K562 (cell line): Measurements from ENCODE around the gene ZCCHC8. TPM values are rescaled to one million over a fixed set of nuclear protein-coding genes. Genes with fewer than 3 reads are reported as not detected.

ENCODE experiments used
- ATAC-seq: fragments of 200-7000 bp; cut with Tn5 transposase; 3 replicates; pipeline ENCODE4 v1.9.1; 2020; ENCODE audit warnings: moderate library complexity
- BruUV-seq: library from RNA; stranded (reverse); fragments of 400-500 nt; replicated peaks from 2 replicates; lab custom pipeline; 2021; lab: Mats Ljungman, UMichigan
- CTCF ChIA-PET: fragments of 300-600 bp; formaldehyde crosslinking; extraction: SDS; loops from one replicate; lab custom pipeline; 2021; ENCODE audit warnings: low intra/inter-chr PET ratio; lab: Yijun Ruan, JAX
- POLR2A ChIA-PET: fragments of 300-600, 350-650 bp; sonication (Branson Sonifier 250); formaldehyde crosslinking; extraction: SDS; loops from one replicate; lab custom pipeline; 2021; ENCODE audit warnings: antibody characterized with exemption, inconsistent platforms; lab: Yijun Ruan, JAX
- DNase-seq, 4 experiments: peaks; one replicate each; pipeline versions ENCODE4 v3.0.0 to v3.0.0-alpha.2; 2011 to 2018; ENCODE audit warnings: low spot score in 3 of 4, mixed read lengths in 3 of 4; ENCODE audit errors: extremely low read depth in 1 of 4
- FAIRE-seq: peaks from 2 replicates; lab custom pipeline; 2011; peaks lifted over from hg19 to GRCh38; lab: Jason Lieb, UNC
- H2AFZ ChIP-seq: 2 replicates; pipeline ENCODE4 v1.6.0; 2011; ENCODE audit warnings: low read depth, low read length, control low read depth, inconsistent platforms
- H3K27ac ChIP-seq: fragments of 200-600 bp; 3 replicates; pipeline ENCODE4 v1.8.0; 2011; ENCODE audit warnings: low read depth, mild to moderate bottlenecking, control low read depth, inconsistent platforms, low read length, moderate library complexity, mixed read lengths; ENCODE audit errors: extremely low read depth
- H3K27me3 ChIP-seq, 2 experiments: fragments of 300-600 bp in 1 of 2; 2 replicates in 1 of 2; 3 replicates in 1 of 2; pipeline versions ENCODE4 v1.6.0 to v1.8.0; 2011; ENCODE audit warnings: inconsistent platforms in 2 of 2, low read length in 2 of 2, mild to moderate bottlenecking in 1 of 2, mixed read lengths in 1 of 2, moderate library complexity in 1 of 2; ENCODE audit not compliant: control insufficient read depth in 2 of 2, insufficient read depth in 2 of 2
- H3K36me3 ChIP-seq: fragments of 300-600 bp; 3 replicates; pipeline ENCODE4 v1.8.0; 2011; ENCODE audit warnings: mild to moderate bottlenecking, low read length, inconsistent platforms; ENCODE audit not compliant: control insufficient read depth, insufficient read depth
- H3K4me1 ChIP-seq, 2 experiments: fragments of 200-600 bp in 1 of 2; replicated peaks in 1 of 2; 2 replicates in 1 of 2; 3 replicates in 1 of 2; pipeline versions ENCODE4 v1.5.1 to v1.8.0; 2011; ENCODE audit warnings: inconsistent platforms in 2 of 2, low read length in 2 of 2, mild to moderate bottlenecking in 1 of 2, mixed read lengths in 1 of 2, moderate library complexity in 1 of 2; ENCODE audit not compliant: control insufficient read depth in 2 of 2, insufficient read depth in 2 of 2
- H3K4me2 ChIP-seq: 2 replicates; pipeline ENCODE4 v1.6.1; 2011; ENCODE audit warnings: low read length, control low read depth, inconsistent platforms, mixed read lengths; ENCODE audit not compliant: insufficient read depth
- H3K4me3 ChIP-seq: fragments of 200-600 bp; sonication (generic), shearing (Covaris generic); 2 replicates; pipeline ENCODE4 v1.5.1; 2016; ENCODE audit warnings: control low read depth, inconsistent platforms
- H3K79me2 ChIP-seq: fragments of 200-600 bp; 3 replicates; pipeline ENCODE4 v1.8.0; 2011; ENCODE audit warnings: low read length, inconsistent platforms; ENCODE audit not compliant: control insufficient read depth, insufficient read depth
- H3K9ac ChIP-seq, 2 experiments: 2 replicates each; pipeline versions ENCODE4 v1.6.0 to v1.6.1; 2011; ENCODE audit warnings: low read depth in 2 of 2, low read length in 2 of 2, control low read depth in 1 of 2, inconsistent platforms in 1 of 2, mild to moderate bottlenecking in 1 of 2, mixed read lengths in 1 of 2; ENCODE audit not compliant: insufficient read depth in 1 of 2
- H3K9me1 ChIP-seq: one replicate; pipeline ENCODE4 v1.6.0; 2011; ENCODE audit warnings: inconsistent platforms, mild to moderate bottlenecking, low read length, moderate library complexity; ENCODE audit not compliant: control insufficient read depth, insufficient read depth
- H3K9me3 ChIP-seq: replicated peaks from 2 replicates; pipeline ENCODE4 v1.5.1; 2011; ENCODE audit warnings: low read depth, low read length, inconsistent platforms; ENCODE audit not compliant: control insufficient read depth, insufficient read depth
- H4K20me1 ChIP-seq: replicated peaks from 2 replicates; pipeline ENCODE4 v1.6.1; 2011; ENCODE audit warnings: low read length, inconsistent platforms, mixed read lengths; ENCODE audit not compliant: control insufficient read depth, insufficient read depth
- CTCF ChIP-seq, 3 experiments: IDR thresholded peaks in 2 of 3; conservative IDR thresholded peaks in 1 of 3; 2 replicates each; pipeline ENCODE4 v1.5.1; 2011 to 2012; ENCODE audit warnings: low read length in 3 of 3, mild to moderate bottlenecking in 3 of 3, control low read depth in 2 of 3, improper control_type of control experiment in 1 of 3, inconsistent platforms in 1 of 3, low read depth in 1 of 3, mixed read lengths in 1 of 3, moderate library complexity in 1 of 3; ENCODE audit not compliant: insufficient read depth in 2 of 3
- JUND ChIP-seq, 2 experiments: IDR thresholded peaks; 2 replicates in 1 of 2; 3 replicates in 1 of 2; pipeline ENCODE4 v1.6.1; 2011; ENCODE audit warnings: borderline replicate concordance in 2 of 2, low read depth in 2 of 2, low read length in 2 of 2, improper control_type of control experiment in 1 of 2, missing biosample characterization in 1 of 2, missing genetic modification characterization in 1 of 2, missing genetic modification reagents in 1 of 2
- MAZ ChIP-seq, 2 experiments: fragments of 450-650 bp in 1 of 2; sonication (generic) in 1 of 2; formaldehyde crosslinking; IDR thresholded peaks in 1 of 2; conservative IDR thresholded peaks in 1 of 2; 2 replicates each; pipeline versions ENCODE4 v1.4.0 to v1.5.0; 2020; ENCODE audit warnings: mild to moderate bottlenecking in 1 of 2, missing genetic modification reagents in 1 of 2
- NR3C1 ChIP-seq: sonication (generic); formaldehyde crosslinking; IDR thresholded peaks from 2 replicates; pipeline ENCODE4 v1.8.1; 2022; ENCODE audit warnings: missing genetic modification reagents
- ZNF395 ChIP-seq: fragments of 200-800 bp; sonication (Bioruptor generic); IDR thresholded peaks from 2 replicates; pipeline ENCODE4 v1.6.1; 2017; ENCODE audit warnings: missing genetic modification characterization, missing compliant biosample characterization
- WGBS: fragments of 100-300 bp; shearing (Covaris generic); methylation state at CpG from one replicate; pipeline ENCODE4 v1.1.6; 2016; ENCODE audit warnings: low coverage, mixed read lengths; ENCODE audit not compliant: insufficient coverage; ENCODE audit errors: missing lambda C conversion rate; 5-methylcytosine and 5-hydroxymethylcytosine counted together
- in situ Hi-C: fragments of 300-500 bp; cut with MboI; formaldehyde crosslinking; loops from 4 replicates; pipeline ENCODE4 v1.15.0; 2018; ENCODE audit warnings: inconsistent platforms, mixed read lengths
- intact Hi-C: fragments of 100-400 bp; cut with micrococcal nuclease; formaldehyde crosslinking; loops from 2 replicates; pipeline ENCODE4 v1.14.2; 2022
- polyA plus RNA-seq, 8 experiments: library from polyadenylated mRNA; depleted of rRNA in 4 of 8; stranded (reverse) in 5 of 8; unstranded in 3 of 8; fragments of >200 nt; fragmentation: Nextera tagmentation in 2 of 8; fragmentation: Illumina TruSeq in 1 of 8; extraction: Ambion mirVana in 2 of 8; extraction: Trizol in 1 of 8; gene quantifications; 2 replicates each; pipeline versions ENCODE4 v1.2.1 to v1.2.3, GENCODE V29; 2011 to 2014; ENCODE audit warnings: inconsistent platforms in 1 of 8, missing spikeins in 1 of 8
- total RNA-seq, 7 experiments: library from RNA; depleted of rRNA in 6 of 7; stranded (reverse); fragments of >200 nt in 6 of 7; fragmentation: Illumina TruSeq in 2 of 7; extraction: Trizol in 2 of 7; gene quantifications; 2 replicates each; pipeline versions ENCODE4 v1.2.1 to v1.2.3, GENCODE V29; 2011 to 2021; ENCODE audit warnings: low replicate concordance in 1 of 7

Gene ZCCHC8
- total and polyA plus RNA-seq, 9 of the 15 experiments (the other 6 are each of a cell fraction or from before 2014, with no cell fraction given) = 14.8 to 50.9 (median 34.1) TPM

- CTCF ChIA-PET = interaction anchor here (0.6 to 2.2 kb wide), 9 partner anchors 53 to 355 kb away, joined by 3 to 30 read pairs (median 3); no protein-coding TSS in a partner anchor
- intact Hi-C loops (loop anchor here (1.0 to 2.0 kb wide), 3 partner anchors 51 to 135 kb away; no protein-coding TSS in a partner anchor), in situ Hi-C loops (no loop called here)
- H3K4me1 ChIP-seq = peaks cover 0 to 5% of the 10 kb centered on the region in 2 experiments; a peak in 1 of 5 replicates
- H3K79me2 ChIP-seq = no peaks in the 10 kb centered on the region
- POLR2A ChIA-PET = interaction anchor here (0.5 to 4.0 kb wide), 17 partner anchors 9 to 385 kb away, joined by 3 to 43 read pairs (median 4); partner anchors contain the start of gene ZCCHC8
- WGBS = 35% methylated on average over 3 of the region's 3 CpGs
- no peaks in the 10 kb centered on the region for H3K9me3 ChIP-seq
- H3K9me1 ChIP-seq = no peaks in the 10 kb centered on the region
- H3K36me3 ChIP-seq = peaks cover 46% of the 10 kb centered on the region
- H3K4me3 ChIP-seq = no peak overlapping the region
- no peak overlapping the region for H2AFZ ChIP-seq
- H3K27me3 ChIP-seq = no peaks in the 10 kb centered on the region
- no peaks in the 10 kb centered on the region for H4K20me1 ChIP-seq
- FAIRE-seq (peak; percentile 69), ATAC-seq (peak; percentile 75), DNase-seq (peak; percentile 35 to 71 (median 49))
- H3K4me2 ChIP-seq = no peak overlapping the region
- H3K27ac ChIP-seq = peak overlapping the region; percentile 8; the same call in 1 of the 3 replicates
- no peak overlapping the region for H3K9ac ChIP-seq
- no TSS peak for BruUV-seq
- peak; percentile 57 to 79 (median 59); a peak in 5 of 6 replicates for TF ChIP-seq CTCF (IDR thresholded peaks at IDR 0.05 in 2 of 3, conservative IDR thresholded peaks at IDR 0.05 in 1 of 3; ENCODE audit: insufficient read depth in 2 of 3, low read depth in 1 of 3, low read length in 3 of 3)
- TF ChIP-seq JUND (IDR thresholded peaks at IDR 0.05; ENCODE audit: borderline replicate concordance, low read depth, low read length) = peak; percentile 32; the same call in 1 of the 2 replicates
- no peak for TF ChIP-seq JUND (tag; IDR thresholded peaks at IDR 0.05; ENCODE audit: borderline replicate concordance, low read depth, low read length)
- no peak for TF ChIP-seq NR3C1 (CRISPR knock-in tag)
- 0 out of 2 replicates have a peak, but pooled peaks have one; percentile 28 for TF ChIP-seq ZNF395 (CRISPR knock-in tag)
- TF ChIP-seq MAZ (CRISPR knock-in tag; conservative IDR thresholded peaks at IDR 0.05 in 1 of 2, IDR thresholded peaks at IDR 0.05 in 1 of 2) = peak in 1 of 2 experiments; percentile 23; a peak in 1 of 4 replicates
Measured at GRCh38 chr12:122471324-122472226, 29.2 kb downstream of the ZCCHC8 start.
